GM21360 (cell line): ENCODE measurements around the gene ASS1.

Experiments
- ATAC-seq: cut with Tn5 transposase; IDR thresholded peaks from one replicate; pipeline ENCODE4 v1.9.1; 2021; ENCODE audit warnings: mild to moderate bottlenecking, moderate library complexity; ENCODE audit not compliant: unreplicated experiment

Gene ASS1

GRCh38 chr9:130471411-130472183 lies 26.8 kb downstream of the ASS1 start:
- no peak for ATAC-seq

- no peak for ATAC-seq
These were observed 27.5 kb downstream of the ASS1 start for GRCh38 chr9:130472184-130472705.

- no peak for ATAC-seq
These were observed 28.2 kb downstream of the ASS1 start for GRCh38 chr9:130473009-130473408.

- no peak for ATAC-seq
These were observed 28.8 kb downstream of the ASS1 start for GRCh38 chr9:130473566-130473965.

GRCh38 chr9:130474106-130474505 lies 29.3 kb downstream of the ASS1 start:
- ATAC-seq, result no peak

GRCh38 chr9:130476151-130476730 lies 31.5 kb downstream of the ASS1 start:
- no peak for ATAC-seq

- no peak for ATAC-seq
These were observed 32.8 kb downstream of the ASS1 start for GRCh38 chr9:130477564-130477963.

- no peak for ATAC-seq
These were observed 33.4 kb downstream of the ASS1 start for GRCh38 chr9:130478152-130478551.

- no peak for ATAC-seq
These were observed 34.2 kb downstream of the ASS1 start for GRCh38 chr9:130478736-130479575.

- ATAC-seq, result no peak
These were observed 34.8 kb downstream of the ASS1 start for GRCh38 chr9:130479587-130479986.

- ATAC-seq, result no peak
These were observed 35.9 kb downstream of the ASS1 start for GRCh38 chr9:130480673-130481072.

- no peak for ATAC-seq
These were observed 37.7 kb downstream of the ASS1 start for GRCh38 chr9:130482463-130482862.

GRCh38 chr9:130483371-130483971 lies 38.7 kb downstream of the ASS1 start:
- ATAC-seq, result no peak

GRCh38 chr9:130484362-130485072 lies 39.8 kb downstream of the ASS1 start:
- ATAC-seq, result no peak

GRCh38 chr9:130486103-130486502 lies 41.3 kb downstream of the ASS1 start:
- ATAC-seq, result no peak

GRCh38 chr9:130487500-130487899 lies 42.7 kb downstream of the ASS1 start:
- no peak for ATAC-seq

GRCh38 chr9:130488621-130489330 lies 44.0 kb downstream of the ASS1 start:
- ATAC-seq, result no peak

GRCh38 chr9:130490981-130491380 lies 46.2 kb downstream of the ASS1 start:
- ATAC-seq, result no peak

GRCh38 chr9:130491830-130492482 lies 47.2 kb downstream of the ASS1 start:
- no peak for ATAC-seq
